GM21526 (cell line): ENCODE data around the gene DAPK1.

ENCODE experiments used
- ATAC-seq: cut with Tn5 transposase; IDR thresholded peaks from one replicate; pipeline ENCODE4 v1.9.1; 2021; ENCODE audit warnings: moderate library complexity; ENCODE audit not compliant: unreplicated experiment, low FRiP score

Gene DAPK1

GRCh38 chr9:87635656-87636501, 138.2 kb downstream of the DAPK1 start:
- no peak for ATAC-seq

GRCh38 chr9:87638292-87638691, 140.6 kb downstream of the DAPK1 start:
- ATAC-seq: no peak

GRCh38 chr9:87639949-87640348, 142.3 kb downstream of the DAPK1 start:
- ATAC-seq: no peak

- no peak for ATAC-seq
Observed at GRCh38 chr9:87640385-87640795, 142.7 kb downstream of the DAPK1 start.

GRCh38 chr9:87641067-87641466, 143.4 kb downstream of the DAPK1 start:
- no peak for ATAC-seq

GRCh38 chr9:87642330-87643106, 144.9 kb downstream of the DAPK1 start:
- no peak for ATAC-seq

GRCh38 chr9:87643107-87643650, 145.5 kb downstream of the DAPK1 start:
- no peak for ATAC-seq

GRCh38 chr9:87643778-87644570, 146.3 kb downstream of the DAPK1 start:
- no peak for ATAC-seq

- no peak for ATAC-seq
Observed at GRCh38 chr9:87644659-87645058, 147.0 kb downstream of the DAPK1 start.

GRCh38 chr9:87646546-87646945, 148.9 kb downstream of the DAPK1 start:
- ATAC-seq: no peak

- ATAC-seq: no peak
Observed at GRCh38 chr9:87647114-87647513, 149.4 kb downstream of the DAPK1 start.

- ATAC-seq: no peak
Observed at GRCh38 chr9:87648606-87649005, 150.9 kb downstream of the DAPK1 start.

GRCh38 chr9:87650611-87651295, 153.1 kb downstream of the DAPK1 start:
- ATAC-seq: no peak

GRCh38 chr9:87651431-87651830, 153.8 kb downstream of the DAPK1 start:
- ATAC-seq: no peak

GRCh38 chr9:87653941-87654340, 156.3 kb downstream of the DAPK1 start:
- ATAC-seq: no peak

- no peak for ATAC-seq
Observed at GRCh38 chr9:87655731-87656130, 158.1 kb downstream of the DAPK1 start.

- ATAC-seq: no peak
Observed at GRCh38 chr9:87656485-87656884, 158.8 kb downstream of the DAPK1 start.

- ATAC-seq: no peak
Observed at GRCh38 chr9:87657190-87657589, 159.5 kb downstream of the DAPK1 start.

- ATAC-seq: no peak
Observed at GRCh38 chr9:87657893-87658292, 160.2 kb downstream of the DAPK1 start.

- no peak for ATAC-seq
Observed at GRCh38 chr9:87658511-87658910, 160.8 kb downstream of the DAPK1 start.
